ENCODE results near the gene TRIM71.

Gene TRIM71

DNA sequence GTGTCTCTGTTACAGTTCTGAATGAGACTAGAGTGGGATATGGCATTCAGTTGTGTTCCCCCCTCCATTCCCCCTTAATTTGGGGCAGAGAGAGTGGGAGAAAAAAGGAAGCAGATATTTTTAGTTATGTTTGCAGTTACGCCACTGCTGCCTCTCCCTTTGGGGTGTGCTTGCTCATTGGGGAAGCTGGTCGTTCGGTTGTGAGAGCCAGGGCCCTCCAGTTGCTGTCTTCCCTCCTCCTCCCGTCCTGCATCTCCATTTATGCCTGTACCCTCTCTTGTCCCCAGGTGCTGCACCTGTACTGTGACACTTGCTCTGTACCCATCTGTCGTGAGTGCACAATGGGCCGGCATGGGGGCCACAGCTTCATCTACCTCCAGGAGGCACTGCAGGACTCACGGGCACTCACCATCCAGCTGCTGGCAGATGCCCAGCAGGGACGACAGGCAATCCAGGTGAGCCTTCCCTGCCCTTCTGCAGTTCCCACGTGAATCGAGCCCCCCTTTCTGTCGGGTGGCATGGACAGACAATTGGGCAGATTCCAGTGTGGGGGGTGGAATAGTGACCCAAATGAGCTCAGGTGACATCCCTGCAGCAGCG, 55.8 kb downstream of the TRIM71 start:
- peaks cover 13 to 23% of the 10 kb centered on the region in 2 experiments for H3K27me3 ChIP-seq (ENCODE audit: control insufficient read depth in 1 of 2, insufficient read depth in 1 of 2, low read length in 2 of 2)
- no peak overlapping the region for H3K4me3 ChIP-seq (ENCODE audit: insufficient read depth in 1 of 2, low read depth in 1 of 2, low read length in 2 of 2)
- H3K79me1 ChIP-seq (replicated peaks; ENCODE audit: low read length, poor library complexity, severe bottlenecking) = no peaks in the 10 kb centered on the region
- no peak overlapping the region for H2AFZ ChIP-seq (ENCODE audit: low read depth, low read length)
- no peaks in the 10 kb centered on the region for H3K9me3 ChIP-seq (ENCODE audit: control insufficient read depth, low read length)
- peaks cover 10% of the 10 kb centered on the region for H3K4me1 ChIP-seq (ENCODE audit: control insufficient read depth, insufficient read depth, low read depth, low read length)
- 86% methylated on average over 12 of the region's 12 CpGs for WGBS
- no peak overlapping the region for H2AK5ac ChIP-seq (ENCODE audit: low read length, severe bottlenecking)
- H3K23ac ChIP-seq (ENCODE audit: low read length in 2 of 2) = no peak overlapping the region
- no peak overlapping the region for H3K14ac ChIP-seq (ENCODE audit: low read length in 2 of 2)
- DNase-seq = no peak
- H4K91ac ChIP-seq (ENCODE audit: low read length) = no peak overlapping the region
- no peaks in the 10 kb centered on the region for H3K36me3 ChIP-seq (ENCODE audit: control insufficient read depth in 1 of 2, insufficient read depth in 2 of 2, low read depth in 1 of 2, low read length in 2 of 2)
- H3K4me2 ChIP-seq (ENCODE audit: low read length, poor library complexity, severe bottlenecking) = no peak overlapping the region
- H2BK5ac ChIP-seq (ENCODE audit: low read depth, low read length, poor library complexity, severe bottlenecking) = no peak overlapping the region
- H2BK15ac ChIP-seq (ENCODE audit: low read depth, poor library complexity, severe bottlenecking) = no peak overlapping the region
- H4K8ac ChIP-seq (ENCODE audit: low read length) = no peak overlapping the region
- no peak overlapping the region for H3K9ac ChIP-seq (ENCODE audit: low read length)
- no peak overlapping the region for H3K4ac ChIP-seq (ENCODE audit: low read depth in 1 of 2, low read length in 2 of 2)
- H3K27ac ChIP-seq (ENCODE audit: low read length, poor library complexity, severe bottlenecking) = no peak overlapping the region
- H3K18ac ChIP-seq (ENCODE audit: low read depth in 1 of 2, low read length in 2 of 2) = no peak overlapping the region
- no peak overlapping the region for H2BK12ac ChIP-seq (ENCODE audit: low read length in 2 of 2)
- no peak overlapping the region for H2BK120ac ChIP-seq (ENCODE audit: low read depth, low read length)

DNA sequence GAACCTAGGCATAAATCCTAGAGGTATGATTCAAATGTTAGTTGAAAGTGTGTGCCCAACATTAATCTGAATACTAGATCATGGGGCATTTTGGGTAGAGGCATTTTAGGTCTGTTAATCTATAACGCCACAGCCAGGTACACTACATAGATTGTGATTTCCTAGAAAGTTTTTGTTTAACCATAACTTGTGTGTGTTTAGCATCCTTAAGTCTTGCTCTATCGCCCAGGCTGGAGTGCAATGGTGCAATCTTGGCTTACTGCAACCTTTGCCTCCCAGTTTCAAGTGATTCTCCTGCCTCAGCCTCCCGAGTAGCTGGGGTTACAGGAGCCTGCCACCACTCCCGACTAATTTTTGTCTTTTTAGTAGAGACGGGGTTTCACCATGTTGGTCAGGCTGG, 59.1 kb downstream of the TRIM71 start:
- Histone ChIP-seq H3K4ac (ENCODE audit: low read depth in 1 of 2, low read length in 2 of 2) (no peak overlapping the region), H3K23ac (ENCODE audit: low read length in 2 of 2) (no peak overlapping the region), H4K8ac (ENCODE audit: low read length) (no peak overlapping the region), H3K4me3 (ENCODE audit: insufficient read depth in 1 of 2, low read depth in 1 of 2, low read length in 2 of 2) (no peak overlapping the region), H2BK120ac (ENCODE audit: low read depth, low read length) (no peak overlapping the region), H2AFZ (ENCODE audit: low read depth, low read length) (no peak overlapping the region), H3K79me1 (replicated peaks; ENCODE audit: low read length, poor library complexity, severe bottlenecking) (no peaks in the 10 kb centered on the region), H2BK5ac (ENCODE audit: low read depth, low read length, poor library complexity, severe bottlenecking) (no peak overlapping the region), H3K4me1 (ENCODE audit: control insufficient read depth, insufficient read depth, low read depth, low read length) (peaks cover 6% of the 10 kb centered on the region), H2BK12ac (ENCODE audit: low read length in 2 of 2) (no peak overlapping the region), H2AK5ac (ENCODE audit: low read length, severe bottlenecking) (no peak overlapping the region), H3K27me3 (ENCODE audit: control insufficient read depth in 1 of 2, insufficient read depth in 1 of 2, low read length in 2 of 2) (peaks cover 13% of the 10 kb centered on the region in 2 experiments), H2BK15ac (ENCODE audit: low read depth, poor library complexity, severe bottlenecking) (no peak overlapping the region), H3K27ac (ENCODE audit: low read length, poor library complexity, severe bottlenecking) (no peak overlapping the region), H3K9me3 (ENCODE audit: control insufficient read depth, low read length) (no peaks in the 10 kb centered on the region), H3K14ac (ENCODE audit: low read length in 2 of 2) (no peak overlapping the region), H4K91ac (ENCODE audit: low read length) (no peak overlapping the region), H3K4me2 (ENCODE audit: low read length, poor library complexity, severe bottlenecking) (no peak overlapping the region), H3K36me3 (ENCODE audit: control insufficient read depth in 1 of 2, insufficient read depth in 2 of 2, low read depth in 1 of 2, low read length in 2 of 2) (no peaks in the 10 kb centered on the region), H3K18ac (ENCODE audit: low read depth in 1 of 2, low read length in 2 of 2) (no peak overlapping the region), H3K9ac (ENCODE audit: low read length) (no peak overlapping the region)
- DNase-seq = no peak
- WGBS = 92% methylated on average over 4 of the region's 5 CpGs

GRCh38 chr3:32877598-32877997, 59.8 kb downstream of the TRIM71 start:
- no peak overlapping the region for H3K27ac ChIP-seq (ENCODE audit: low read length, poor library complexity, severe bottlenecking)
- H3K18ac ChIP-seq (ENCODE audit: low read depth in 1 of 2, low read length in 2 of 2) = no peak overlapping the region
- H4K8ac ChIP-seq (ENCODE audit: low read length) = no peak overlapping the region
- no peak overlapping the region for H2BK15ac ChIP-seq (ENCODE audit: low read depth, poor library complexity, severe bottlenecking)
- H3K4me2 ChIP-seq (ENCODE audit: low read length, poor library complexity, severe bottlenecking) = no peak overlapping the region
- no peak overlapping the region for H2AFZ ChIP-seq (ENCODE audit: low read depth, low read length)
- peaks cover 7% of the 10 kb centered on the region in 2 experiments for H3K27me3 ChIP-seq (ENCODE audit: control insufficient read depth in 1 of 2, insufficient read depth in 1 of 2, low read length in 2 of 2)
- H3K14ac ChIP-seq (ENCODE audit: low read length in 2 of 2) = no peak overlapping the region
- no peak overlapping the region for H3K23ac ChIP-seq (ENCODE audit: low read length in 2 of 2)
- no peak overlapping the region for H2BK12ac ChIP-seq (ENCODE audit: low read length in 2 of 2)
- H2BK120ac ChIP-seq (ENCODE audit: low read depth, low read length) = no peak overlapping the region
- 88% methylated on average over 1 of the region's 2 CpGs for WGBS
- no peak overlapping the region for H4K91ac ChIP-seq (ENCODE audit: low read length)
- no peak overlapping the region for H2AK5ac ChIP-seq (ENCODE audit: low read length, severe bottlenecking)
- H2BK5ac ChIP-seq (ENCODE audit: low read depth, low read length, poor library complexity, severe bottlenecking) = no peak overlapping the region
- H3K79me1 ChIP-seq (replicated peaks; ENCODE audit: low read length, poor library complexity, severe bottlenecking) = no peaks in the 10 kb centered on the region
- H3K9ac ChIP-seq (ENCODE audit: low read length) = no peak overlapping the region
- peaks cover 5% of the 10 kb centered on the region for H3K4me1 ChIP-seq (ENCODE audit: control insufficient read depth, insufficient read depth, low read depth, low read length)
- no peak overlapping the region for H3K4ac ChIP-seq (ENCODE audit: low read depth in 1 of 2, low read length in 2 of 2)
- H3K36me3 ChIP-seq (ENCODE audit: control insufficient read depth in 1 of 2, insufficient read depth in 2 of 2, low read depth in 1 of 2, low read length in 2 of 2) = no peaks in the 10 kb centered on the region
- DNase-seq = no peak
- no peaks in the 10 kb centered on the region for H3K9me3 ChIP-seq (ENCODE audit: control insufficient read depth, low read length)
- no peak overlapping the region for H3K4me3 ChIP-seq (ENCODE audit: insufficient read depth in 1 of 2, low read depth in 1 of 2, low read length in 2 of 2)

GRCh38 chr3:32880225-32880624, 62.4 kb downstream of the TRIM71 start:
- Histone ChIP-seq H3K4ac (ENCODE audit: low read depth in 1 of 2, low read length in 2 of 2) (no peak overlapping the region), H3K27me3 (ENCODE audit: control insufficient read depth in 1 of 2, insufficient read depth in 1 of 2, low read length in 2 of 2) (peaks cover 0 to 12% of the 10 kb centered on the region in 2 experiments), H3K27ac (ENCODE audit: low read length, poor library complexity, severe bottlenecking) (no peak overlapping the region), H3K4me3 (ENCODE audit: insufficient read depth in 1 of 2, low read depth in 1 of 2, low read length in 2 of 2) (no peak overlapping the region), H3K36me3 (ENCODE audit: control insufficient read depth in 1 of 2, insufficient read depth in 2 of 2, low read depth in 1 of 2, low read length in 2 of 2) (no peaks in the 10 kb centered on the region), H3K4me2 (ENCODE audit: low read length, poor library complexity, severe bottlenecking) (no peak overlapping the region), H3K14ac (ENCODE audit: low read length in 2 of 2) (no peak overlapping the region), H2BK12ac (ENCODE audit: low read length in 2 of 2) (no peak overlapping the region), H3K9ac (ENCODE audit: low read length) (no peak overlapping the region), H2AK5ac (ENCODE audit: low read length, severe bottlenecking) (no peak overlapping the region), H3K18ac (ENCODE audit: low read depth in 1 of 2, low read length in 2 of 2) (no peak overlapping the region), H2BK5ac (ENCODE audit: low read depth, low read length, poor library complexity, severe bottlenecking) (no peak overlapping the region), H3K9me3 (ENCODE audit: control insufficient read depth, low read length) (no peaks in the 10 kb centered on the region), H2AFZ (ENCODE audit: low read depth, low read length) (no peak overlapping the region), H3K79me1 (replicated peaks; ENCODE audit: low read length, poor library complexity, severe bottlenecking) (no peaks in the 10 kb centered on the region), H2BK120ac (ENCODE audit: low read depth, low read length) (no peak overlapping the region), H4K91ac (ENCODE audit: low read length) (no peak overlapping the region), H3K4me1 (ENCODE audit: control insufficient read depth, insufficient read depth, low read depth, low read length) (peaks cover 5% of the 10 kb centered on the region), H3K23ac (ENCODE audit: low read length in 2 of 2) (no peak overlapping the region), H4K8ac (ENCODE audit: low read length) (no peak overlapping the region), H2BK15ac (ENCODE audit: low read depth, poor library complexity, severe bottlenecking) (no peak overlapping the region)
- no CpG with 5 or more reads among the region's 1 CpG for WGBS
- no peak for DNase-seq
